ENCODE data around the gene OR10AD1.
A peak's percentile ranks its signal among the peaks of the same experiment; 100 is the strongest.
"Not testable (repeated sequence)": the region's sequence is repeated elsewhere in the genome, so short reads cannot be mapped to it uniquely, and the experiment has no call there.

OR10AD1 gene, protein sequence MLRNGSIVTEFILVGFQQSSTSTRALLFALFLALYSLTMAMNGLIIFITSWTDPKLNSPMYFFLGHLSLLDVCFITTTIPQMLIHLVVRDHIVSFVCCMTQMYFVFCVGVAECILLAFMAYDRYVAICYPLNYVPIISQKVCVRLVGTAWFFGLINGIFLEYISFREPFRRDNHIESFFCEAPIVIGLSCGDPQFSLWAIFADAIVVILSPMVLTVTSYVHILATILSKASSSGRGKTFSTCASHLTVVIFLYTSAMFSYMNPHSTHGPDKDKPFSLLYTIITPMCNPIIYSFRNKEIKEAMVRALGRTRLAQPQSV

DNA sequence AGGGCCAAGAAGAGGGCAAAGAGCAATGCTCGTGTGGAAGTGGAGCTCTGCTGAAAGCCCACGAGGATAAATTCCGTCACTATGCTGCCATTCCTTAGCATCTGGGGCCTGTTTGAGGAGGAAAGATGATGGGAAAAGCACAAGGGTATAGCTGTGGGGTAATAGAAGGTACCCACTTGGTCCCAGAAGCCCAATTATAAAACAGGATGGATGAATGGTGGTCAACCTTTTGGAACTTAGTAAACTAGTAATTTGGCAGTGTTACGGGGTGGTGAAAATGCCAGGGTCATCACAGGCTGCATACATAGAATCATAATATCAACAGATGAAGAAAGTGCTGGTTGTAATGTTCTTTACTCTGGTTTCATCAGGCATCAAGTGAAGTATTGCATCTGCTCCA, at the start of gene OR10AD1:
Gene OR10AD1 (minus strand): TSS at position 101 of the 400 bp plus-strand sequence. CDS start 0 bp downstream, at position 101.
- DNase-seq (ENCODE audit: low spot score) = no peak

DNA sequence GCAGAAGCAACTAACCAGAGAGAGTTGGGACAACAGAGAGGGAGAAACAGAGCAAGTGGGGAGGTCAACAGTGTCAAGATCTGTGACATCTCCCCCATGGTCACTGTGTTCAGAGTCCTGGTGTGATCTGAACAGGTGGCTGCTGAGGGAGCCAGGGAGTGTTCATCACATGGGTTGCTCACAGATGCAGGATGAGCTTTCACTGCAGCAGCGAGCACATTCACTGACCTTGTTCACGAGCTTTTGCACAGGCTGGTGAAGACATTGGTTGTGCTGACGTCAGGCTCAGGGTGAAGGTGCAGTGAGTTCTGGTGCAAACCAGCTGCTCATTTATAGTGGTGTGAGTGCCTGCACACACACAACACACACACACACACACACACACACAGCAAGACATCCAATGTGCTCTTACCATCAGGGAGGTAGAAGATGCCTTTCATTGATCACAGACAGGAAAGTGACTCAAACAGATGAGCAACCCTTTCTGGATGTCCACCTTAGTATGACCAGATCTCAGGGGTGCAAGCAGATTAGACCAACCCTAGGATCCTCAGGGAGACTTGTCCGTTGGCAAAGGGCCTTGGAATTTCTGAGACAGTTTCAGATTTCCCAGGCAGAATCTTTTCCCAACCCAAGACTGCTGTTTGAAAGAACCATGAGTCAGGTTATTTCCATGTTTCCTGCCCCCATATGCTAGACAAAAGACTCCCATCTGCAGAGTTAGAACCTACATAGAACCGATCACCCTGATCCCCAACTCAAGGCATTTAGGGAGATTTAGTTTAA, 44.3 kb upstream of the OR10AD1 start:
- no peak for DNase-seq (ENCODE audit: low spot score)

DNA sequence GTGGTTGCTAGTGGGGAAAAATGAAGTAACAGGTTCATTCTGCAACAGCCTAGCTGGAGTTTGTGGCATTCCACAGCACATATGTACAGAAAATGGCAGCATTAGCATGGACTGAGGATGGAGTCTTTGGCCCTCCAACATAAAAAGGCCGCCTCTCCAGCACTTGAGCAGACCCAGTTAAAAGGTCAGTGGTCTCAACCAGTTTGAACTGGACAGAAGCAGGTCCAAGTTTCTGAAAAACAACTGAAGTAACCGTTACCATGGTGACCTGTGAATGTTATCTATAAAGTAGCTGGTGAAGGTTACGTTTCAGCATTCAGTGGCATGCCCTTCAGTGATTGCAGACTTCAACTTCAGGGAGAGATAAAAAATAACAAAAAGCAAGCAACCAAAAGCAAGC, 34.1 kb upstream of the OR10AD1 start:
- DNase-seq (ENCODE audit: low spot score) = no peak

- DNase-seq (ENCODE audit: low spot score) = no peak
Observed at GRCh38 chr12:48235796-48236333, 32.8 kb upstream of the OR10AD1 start.

DNA sequence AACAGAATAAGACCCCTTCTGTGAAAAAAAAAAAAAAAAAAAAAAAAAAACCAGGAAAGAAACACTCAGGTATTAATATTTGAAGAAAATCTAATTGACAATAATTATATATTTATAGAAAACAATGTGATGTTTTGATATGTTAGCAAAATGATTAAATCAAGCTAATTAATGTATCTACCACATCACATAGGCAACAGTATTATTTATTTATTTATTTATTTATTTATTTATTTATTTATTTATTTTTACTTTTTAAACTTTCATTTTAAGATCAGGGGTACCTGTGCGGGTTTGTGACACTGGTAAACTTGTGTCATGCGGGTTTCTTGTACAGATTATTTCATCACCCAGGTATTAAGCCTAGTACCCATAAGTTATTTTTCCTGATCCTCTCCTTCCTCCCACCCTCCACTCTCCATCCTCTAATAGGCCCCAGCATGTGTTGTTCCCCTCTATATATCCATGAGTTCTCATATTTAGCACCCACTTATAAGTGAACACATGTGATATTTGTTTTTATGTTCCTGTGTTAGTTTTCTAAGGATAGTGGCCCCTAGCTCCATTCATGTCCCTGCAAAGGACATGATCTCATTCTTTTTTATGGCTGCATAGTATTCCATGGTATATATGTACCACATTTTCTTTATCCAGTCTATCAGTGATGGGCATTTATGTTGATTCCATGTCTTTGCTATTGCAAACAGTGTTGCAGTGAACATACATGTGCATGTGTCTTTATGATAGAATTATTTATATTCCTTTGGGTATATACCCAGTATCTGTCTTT, 28.3 kb upstream of the OR10AD1 start:
- not testable (repeated sequence) for DNase-seq (ENCODE audit: low spot score)

DNA sequence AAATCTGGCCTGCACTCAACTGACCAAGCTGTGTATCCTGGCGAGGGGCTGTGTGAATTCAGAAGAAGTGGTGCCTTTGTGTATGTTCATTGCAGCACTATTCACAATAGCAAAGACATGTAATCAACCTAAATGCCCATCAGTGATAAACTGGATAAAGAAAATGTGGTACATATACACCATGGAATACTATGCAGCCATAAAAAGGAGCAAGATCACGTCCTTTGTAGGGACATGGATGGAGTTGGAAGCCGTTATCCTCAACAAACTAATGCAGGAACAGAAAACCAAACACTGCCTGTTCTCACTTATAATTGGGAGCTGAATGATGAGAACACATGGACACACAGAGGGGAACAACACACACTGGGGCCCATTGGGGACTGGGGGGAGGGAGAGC, 21.4 kb upstream of the OR10AD1 start:
- not testable (repeated sequence) for DNase-seq (ENCODE audit: low spot score)

GRCh38 chr12:48221645-48222044, 18.6 kb upstream of the OR10AD1 start:
- DNase-seq (ENCODE audit: low spot score) = no peak

GRCh38 chr12:48220701-48221100, 17.6 kb upstream of the OR10AD1 start:
- no peak for DNase-seq (ENCODE audit: low spot score)

DNA sequence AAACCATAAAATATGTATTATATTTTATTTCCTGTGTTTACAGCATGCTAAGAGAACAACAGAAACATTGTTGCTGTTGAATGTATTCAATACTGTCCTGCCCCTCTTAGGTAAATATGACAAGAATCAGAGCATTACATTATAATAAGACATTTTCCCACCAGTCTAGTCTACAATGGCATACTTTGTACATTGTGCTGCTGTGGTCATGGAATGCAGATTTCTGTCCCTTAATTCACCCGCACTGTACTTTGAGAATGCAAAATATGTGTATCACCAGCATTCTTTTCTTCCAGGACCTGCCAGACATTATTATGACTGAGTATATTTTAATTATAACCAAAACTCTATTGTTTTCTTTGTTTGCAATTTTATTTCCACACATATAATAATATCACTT, 16.5 kb upstream of the OR10AD1 start:
- no peak for DNase-seq (ENCODE audit: low spot score)

GRCh38 chr12:48216785-48217184, 13.7 kb upstream of the OR10AD1 start:
- DNase-seq (ENCODE audit: low spot score) = no peak

DNA sequence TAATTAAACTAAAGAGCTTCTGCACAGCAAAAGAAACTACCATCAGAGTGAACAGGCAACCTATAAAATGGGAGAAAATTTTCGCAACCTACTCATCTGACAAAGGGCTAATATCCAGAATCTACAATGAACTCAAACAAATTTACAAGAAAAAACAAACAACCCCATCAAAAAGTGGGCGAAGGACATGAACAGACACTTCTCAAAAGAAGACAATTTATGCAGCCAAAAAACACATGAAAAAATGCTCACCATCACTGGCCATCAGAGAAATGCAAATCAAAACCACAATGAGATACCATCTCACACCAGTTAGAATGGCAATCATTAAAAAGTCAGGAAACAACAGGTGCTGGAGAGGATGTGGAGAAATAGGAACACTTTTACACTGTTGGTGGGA, 6.4 kb upstream of the OR10AD1 start:
- not testable (repeated sequence) for DNase-seq (ENCODE audit: low spot score)

GRCh38 chr12:48202766-48203165, 326 bp downstream of the OR10AD1 start:
- no peak for DNase-seq (ENCODE audit: low spot score)

- DNase-seq (ENCODE audit: low spot score) = no peak
Observed at GRCh38 chr12:48201516-48201915, 1.6 kb downstream of the OR10AD1 start.

- DNase-seq (ENCODE audit: low spot score) = no peak
Observed at GRCh38 chr12:48201091-48201490, 2.0 kb downstream of the OR10AD1 start.

DNA sequence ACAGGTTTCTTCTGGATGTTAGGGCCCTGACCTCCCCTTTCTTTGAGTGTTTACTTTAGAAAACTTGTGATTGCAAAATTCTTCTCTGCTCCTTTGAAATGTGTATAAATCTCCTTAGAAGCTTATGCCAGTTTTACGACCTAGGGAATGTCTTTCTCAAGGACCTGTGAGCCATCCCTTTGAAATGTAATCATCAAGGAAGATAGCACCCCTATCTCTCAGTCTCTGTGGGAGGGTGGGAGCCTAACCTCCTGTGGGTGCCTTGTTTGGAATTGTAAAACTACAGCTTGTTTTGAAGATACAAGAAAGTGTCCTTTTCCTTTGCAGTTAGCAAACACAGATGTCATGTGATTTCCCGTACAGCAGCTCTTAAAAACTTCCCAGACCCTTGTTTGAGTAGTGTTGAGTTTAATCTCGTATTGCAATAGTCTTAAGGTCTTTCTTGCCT, 3.3 kb downstream of the OR10AD1 start:
- DNase-seq (ENCODE audit: low spot score) = no peak

GRCh38 chr12:48198985-48199384, 4.1 kb downstream of the OR10AD1 start:
- no peak for DNase-seq (ENCODE audit: low spot score)

- DNase-seq (ENCODE audit: low spot score) = no peak
Observed at GRCh38 chr12:48198672-48198971, 4.5 kb downstream of the OR10AD1 start.

DNA sequence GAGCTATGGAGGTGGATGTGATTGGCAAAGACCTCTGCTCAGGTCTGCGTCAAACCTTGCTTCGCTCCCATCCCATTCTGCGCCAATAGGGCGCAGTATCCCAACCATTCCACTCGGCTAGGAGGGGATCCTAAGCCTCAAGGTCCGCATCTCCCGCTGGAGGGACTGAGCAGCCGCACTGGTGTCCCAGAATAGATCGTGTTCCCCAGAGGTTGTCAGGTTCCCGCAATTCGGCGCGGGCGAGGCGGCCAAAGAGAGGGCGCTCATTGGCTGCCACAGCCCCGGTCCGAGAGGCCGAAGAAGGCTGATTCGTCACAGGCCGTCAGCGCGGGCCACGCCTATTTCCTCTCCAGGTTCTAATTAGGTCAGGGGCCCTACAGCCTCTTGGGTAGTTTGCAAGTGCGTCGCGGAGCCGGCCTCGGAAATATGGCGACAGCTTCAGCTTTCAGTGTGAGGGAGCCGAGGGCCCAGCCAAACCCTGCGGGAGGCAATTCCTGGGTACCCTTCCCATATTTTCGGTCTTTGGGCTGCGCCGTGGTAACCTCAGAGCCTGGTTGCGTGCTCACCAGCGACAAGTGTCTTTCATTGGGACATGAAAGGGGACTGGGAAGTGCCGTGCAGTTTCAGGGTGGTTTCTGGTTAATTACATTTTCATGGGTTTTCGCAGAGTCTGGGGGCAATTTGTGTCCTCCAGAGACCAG, 5.0 kb downstream of the OR10AD1 start:
- peak; percentile 90 for DNase-seq (ENCODE audit: low spot score)

GRCh38 chr12:48197549-48197970, 5.5 kb downstream of the OR10AD1 start:
- DNase-seq (ENCODE audit: low spot score) = no peak

GRCh38 chr12:48194799-48195201, 8.3 kb downstream of the OR10AD1 start:
- no peak for DNase-seq (ENCODE audit: low spot score)

GRCh38 chr12:48193623-48194022, 9.5 kb downstream of the OR10AD1 start:
- DNase-seq (ENCODE audit: low spot score) = no peak

DNA sequence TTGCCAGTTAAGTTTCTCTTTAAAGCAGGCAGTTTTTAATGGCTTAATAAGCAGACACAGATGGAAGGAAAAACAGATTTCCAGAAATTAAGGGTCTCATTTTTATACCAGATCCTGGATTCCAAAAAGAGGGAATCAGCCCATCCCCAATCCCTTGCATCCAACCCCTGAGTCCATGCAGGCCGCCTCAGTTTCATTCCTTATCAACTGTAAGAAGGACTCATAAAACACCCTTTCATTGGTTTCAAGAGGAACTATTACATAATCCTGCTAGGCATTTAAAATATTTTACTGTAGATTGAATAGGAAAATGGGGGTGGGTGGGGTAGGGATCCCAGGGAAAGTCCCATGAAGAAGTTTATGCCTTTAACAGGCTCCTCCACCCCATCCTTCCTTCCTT, 10.2 kb downstream of the OR10AD1 start:
- no peak for DNase-seq (ENCODE audit: low spot score)

Data from AG08396 (cell line).